ENCODE measurements around the gene ADGRV1. TPM values are rescaled to one million over a fixed set of nuclear protein-coding genes. Genes with fewer than 3 reads are reported as not detected.
"Not testable (repeated sequence)": the region's sequence is repeated elsewhere in the genome, so short reads cannot be mapped to it uniquely, and the experiment has no call there.

ADGRV1 gene
- total RNA-seq, 4 donors from 2014 or later = 0.08 to 0.87 (median 0.41) TPM

GRCh38 chr5:90655423-90655822 is 96.8 kb downstream of the ADGRV1 start:
- WGBS, 2 donors (ENCODE audit: low coverage in 1 of 2) = 65 to 91% methylated on average over 1 of the region's 1 CpG
- ATAC-seq = no peak
- Histone ChIP-seq H3K4me1 (no peaks in the 10 kb centered on the region), H3K27me3 (no peaks in the 10 kb centered on the region), H3K27ac (no peak overlapping the region), H3K36me3 (no peaks in the 10 kb centered on the region), H3K9me3 (no peaks in the 10 kb centered on the region), H3K4me3 (no peak overlapping the region)
- no peak for TF ChIP-seq EP300 (IDR thresholded peaks at IDR 0.05)
- no peak for TF ChIP-seq POLR2AphosphoS5 (IDR thresholded peaks at IDR 0.05)
- no peak for TF ChIP-seq CTCF (IDR thresholded peaks at IDR 0.05)
- no peak for TF ChIP-seq POLR2A (IDR thresholded peaks at IDR 0.05)

- 55 to 89% methylated on average over 4 of the region's 4 CpGs for WGBS, 2 donors (ENCODE audit: low coverage in 1 of 2)
- H3K27ac ChIP-seq = no peak overlapping the region
- no peaks in the 10 kb centered on the region for H3K36me3 ChIP-seq
- no peaks in the 10 kb centered on the region for H3K4me1 ChIP-seq
- H3K9me3 ChIP-seq = no peaks in the 10 kb centered on the region
- H3K4me3 ChIP-seq = no peak overlapping the region
- no peak for TF ChIP-seq POLR2A (IDR thresholded peaks at IDR 0.05)
- no peak for TF ChIP-seq POLR2AphosphoS5 (IDR thresholded peaks at IDR 0.05)
- no peak for TF ChIP-seq EP300 (IDR thresholded peaks at IDR 0.05)
- no peak for TF ChIP-seq CTCF (IDR thresholded peaks at IDR 0.05)
- no peaks in the 10 kb centered on the region for H3K27me3 ChIP-seq
- ATAC-seq = no peak
Observed at GRCh38 chr5:90657030-90657429, 98.4 kb downstream of the ADGRV1 start.

GRCh38 chr5:90657788-90658187 is 99.2 kb downstream of the ADGRV1 start:
- 77 to 83% methylated on average over 6 of the region's 6 CpGs for WGBS, 2 donors (ENCODE audit: low coverage in 1 of 2)
- H3K9me3 ChIP-seq = no peaks in the 10 kb centered on the region

GRCh38 chr5:90658620-90659019 is 100.0 kb downstream of the ADGRV1 start:
- Histone ChIP-seq H3K27me3 (no peaks in the 10 kb centered on the region), H3K4me3 (no peak overlapping the region), H3K9me3 (no peaks in the 10 kb centered on the region), H3K36me3 (no peaks in the 10 kb centered on the region), H3K27ac (no peak overlapping the region), H3K4me1 (no peaks in the 10 kb centered on the region)
- TF ChIP-seq POLR2A (IDR thresholded peaks at IDR 0.05) = no peak
- TF ChIP-seq CTCF (IDR thresholded peaks at IDR 0.05) = no peak
- no peak for TF ChIP-seq POLR2AphosphoS5 (IDR thresholded peaks at IDR 0.05)
- TF ChIP-seq EP300 (IDR thresholded peaks at IDR 0.05) = no peak
- ATAC-seq = no peak
- WGBS, 2 donors (ENCODE audit: low coverage in 1 of 2) = 27 to 43% methylated on average over 2 of the region's 2 CpGs

More at GRCh38 chr5:90657788-90658187, 99.2 kb downstream of the ADGRV1 start:
- no peak for ATAC-seq
- TF ChIP-seq POLR2AphosphoS5 (IDR thresholded peaks at IDR 0.05) (no peak), CTCF (IDR thresholded peaks at IDR 0.05) (no peak), EP300 (IDR thresholded peaks at IDR 0.05) (no peak), POLR2A (IDR thresholded peaks at IDR 0.05) (no peak)
- H3K36me3 ChIP-seq = no peaks in the 10 kb centered on the region
- H3K27me3 ChIP-seq = no peaks in the 10 kb centered on the region
- H3K4me3 ChIP-seq = no peak overlapping the region
- no peak overlapping the region for H3K27ac ChIP-seq
- H3K4me1 ChIP-seq = no peaks in the 10 kb centered on the region

GRCh38 chr5:90668079-90668565 is 109.5 kb downstream of the ADGRV1 start:
- ATAC-seq, H3K27ac ChIP-seq, H3K4me1 ChIP-seq, H3K9me3 ChIP-seq, H3K36me3 ChIP-seq, H3K27me3 ChIP-seq, H3K4me3 ChIP-seq: not testable (repeated sequence)
- 60 to 67% methylated on average over 2 to 3 of the region's 21 CpGs for WGBS, 2 donors (ENCODE audit: low coverage in 1 of 2)
